Stimulated activated naive B cell treated with anti-CD40 and anti-IgM and Interleukin-4, amounts not matched to agents 10 μg/mL and 1 μg/mL and 100 μg/mL, for 72 hours (primary cell): ENCODE measurements around the gene DHX32.
"Not testable (repeated sequence)": the region's sequence is repeated elsewhere in the genome, so short reads cannot be mapped to it uniquely, and the experiment has no call there.

Experiments used
- ATAC-seq, 2 donors: fragments of 150-1000 bp; cut with Tn5 transposase; replicated peaks; 2 replicates each; pipeline ENCODE4 v1.10.0; 2021; ENCODE audit warnings: moderate library complexity in 1 of 2
- DNase-seq: peaks from one replicate; pipeline ENCODE4 v3.0.0; 2021
- H3K27ac Mint-ChIP-seq: one replicate; pipeline ENCODE4 v1.8.0; 2022; ENCODE audit warnings: mild to moderate bottlenecking, mixed read lengths
- H3K27me3 Mint-ChIP-seq, 2 donors: one replicate each; pipeline ENCODE4 v1.8.0; 2022; ENCODE audit warnings: mixed read lengths in 2 of 2
- H3K36me3 Mint-ChIP-seq, 2 donors: one replicate each; pipeline ENCODE4 v1.8.0; 2022; ENCODE audit warnings: mixed read lengths in 2 of 2, mild to moderate bottlenecking in 1 of 2
- H3K4me1 Mint-ChIP-seq, 2 donors: one replicate each; pipeline ENCODE4 v1.8.0; 2022; ENCODE audit warnings: mixed read lengths in 2 of 2, mild to moderate bottlenecking in 1 of 2
- H3K4me3 Mint-ChIP-seq, 2 donors: one replicate each; pipeline ENCODE4 v1.8.0; 2022; ENCODE audit warnings: mild to moderate bottlenecking in 2 of 2, mixed read lengths in 2 of 2, moderate library complexity in 1 of 2
- H3K9me3 Mint-ChIP-seq, 2 donors: one replicate each; pipeline ENCODE4 v1.8.0; 2022; ENCODE audit warnings: mixed read lengths in 2 of 2, mild to moderate bottlenecking in 1 of 2

The DHX32 gene

GRCh38 chr10:125907598-125907997, 26.5 kb upstream of the DHX32 start:
- H3K27ac Mint-ChIP-seq, H3K4me1 Mint-ChIP-seq, H3K9me3 Mint-ChIP-seq, H3K27me3 Mint-ChIP-seq, ATAC-seq, H3K36me3 Mint-ChIP-seq, H3K4me3 Mint-ChIP-seq, DNase-seq: not testable (repeated sequence)

GRCh38 chr10:125905069-125905994, 24.2 kb upstream of the DHX32 start:
- not testable (repeated sequence) for ATAC-seq, H3K9me3 Mint-ChIP-seq, H3K4me3 Mint-ChIP-seq, DNase-seq, H3K27ac Mint-ChIP-seq, H3K36me3 Mint-ChIP-seq, H3K4me1 Mint-ChIP-seq
- peaks cover 9 to 18% of the 10 kb centered on the region in 2 donors for H3K27me3 Mint-ChIP-seq

GRCh38 chr10:125903135-125903640, 22.1 kb upstream of the DHX32 start:
- H3K36me3 Mint-ChIP-seq, DNase-seq, ATAC-seq, H3K9me3 Mint-ChIP-seq, H3K4me3 Mint-ChIP-seq, H3K4me1 Mint-ChIP-seq, H3K27ac Mint-ChIP-seq: not testable (repeated sequence)
- peaks cover 12 to 22% of the 10 kb centered on the region in 2 donors for H3K27me3 Mint-ChIP-seq

- Mint-ChIP-seq H3K4me1 (peaks cover 2 to 12% of the 10 kb centered on the region in 2 donors), H3K27me3 (peaks cover 6 to 19% of the 10 kb centered on the region in 2 donors)
- not testable (repeated sequence) for H3K27ac Mint-ChIP-seq, DNase-seq, H3K36me3 Mint-ChIP-seq, ATAC-seq, H3K9me3 Mint-ChIP-seq, H3K4me3 Mint-ChIP-seq
Measured at GRCh38 chr10:125900963-125901362, 19.9 kb upstream of the DHX32 start.

- DNase-seq: not testable (repeated sequence)
Measured at GRCh38 chr10:125897317-125897716, 16.2 kb upstream of the DHX32 start.

GRCh38 chr10:125896088-125896934, 15.2 kb upstream of the DHX32 start, which contains the start of gene FANK1:
Gene FANK1, plus strand, starts transcription at chr10:125896564. Its CDS starts 79 bp downstream, at chr10:125896643.
- not testable (repeated sequence) for H3K9me3 Mint-ChIP-seq, H3K36me3 Mint-ChIP-seq
- DNase-seq (peak; percentile 83), ATAC-seq (peak; percentile 85 to 86)
- Mint-ChIP-seq H3K27ac (peak within 1 kb of the TSS; percentile 88), H3K4me1 (peaks cover 10 to 24% of the 10 kb centered on the region in 2 donors), H3K27me3 (peaks cover 9 to 16% of the 10 kb centered on the region in 2 donors), H3K4me3 (peak within 1 kb of the TSS; percentile 93 to 94)

More at GRCh38 chr10:125897317-125897716, 16.2 kb upstream of the DHX32 start:
- H3K27me3 Mint-ChIP-seq: peaks cover 9 to 19% of the 10 kb centered on the region in 2 donors
- H3K36me3 Mint-ChIP-seq, ATAC-seq, H3K9me3 Mint-ChIP-seq: not testable (repeated sequence)
- peaks cover 10 to 24% of the 10 kb centered on the region in 2 donors for H3K4me1 Mint-ChIP-seq
- H3K27ac Mint-ChIP-seq: peak overlapping the region; percentile 66
- peak overlapping the region; percentile 93 to 94 for H3K4me3 Mint-ChIP-seq

GRCh38 chr10:125895130-125896087, 14.3 kb upstream of the DHX32 start:
- DNase-seq: peak; percentile 46
- H3K4me3 Mint-ChIP-seq: peak overlapping the region; percentile 86 to 89
- ATAC-seq: peak; percentile 67 to 71
- peaks cover 10 to 24% of the 10 kb centered on the region in 2 donors for H3K4me1 Mint-ChIP-seq
- H3K27ac Mint-ChIP-seq: peak overlapping the region; percentile 88
- H3K9me3 Mint-ChIP-seq, H3K27me3 Mint-ChIP-seq, H3K36me3 Mint-ChIP-seq: not testable (repeated sequence)

- not testable (repeated sequence) for H3K4me3 Mint-ChIP-seq, DNase-seq, H3K27me3 Mint-ChIP-seq, H3K36me3 Mint-ChIP-seq, ATAC-seq, H3K9me3 Mint-ChIP-seq, H3K27ac Mint-ChIP-seq
- H3K4me1 Mint-ChIP-seq: peaks cover 10 to 24% of the 10 kb centered on the region in 2 donors
Measured at GRCh38 chr10:125894176-125894575, 13.1 kb upstream of the DHX32 start.

- peaks cover 10 to 18% of the 10 kb centered on the region in 2 donors for H3K4me1 Mint-ChIP-seq
- not testable (repeated sequence) for H3K27ac Mint-ChIP-seq, DNase-seq, ATAC-seq, H3K36me3 Mint-ChIP-seq, H3K4me3 Mint-ChIP-seq, H3K27me3 Mint-ChIP-seq, H3K9me3 Mint-ChIP-seq
Measured at GRCh38 chr10:125892402-125892801, 11.3 kb upstream of the DHX32 start.

GRCh38 chr10:125889441-125889840, 8.3 kb upstream of the DHX32 start:
- not testable (repeated sequence) for H3K4me3 Mint-ChIP-seq, H3K27ac Mint-ChIP-seq, H3K4me1 Mint-ChIP-seq, DNase-seq, ATAC-seq, H3K36me3 Mint-ChIP-seq, H3K9me3 Mint-ChIP-seq, H3K27me3 Mint-ChIP-seq

GRCh38 chr10:125886914-125887512, 5.9 kb upstream of the DHX32 start:
- H3K27me3 Mint-ChIP-seq: no peaks in the 10 kb centered on the region
- DNase-seq: no peak
- H3K4me1 Mint-ChIP-seq: no peaks in the 10 kb centered on the region
- H3K36me3 Mint-ChIP-seq: peaks cover 4 to 8% of the 10 kb centered on the region in 2 donors
- ATAC-seq: no peak
- no peak overlapping the region for H3K4me3 Mint-ChIP-seq
- H3K9me3 Mint-ChIP-seq: no peaks in the 10 kb centered on the region
- no peak overlapping the region for H3K27ac Mint-ChIP-seq

- no peaks in the 10 kb centered on the region for H3K4me1 Mint-ChIP-seq
- ATAC-seq (no peak), DNase-seq (no peak)
- H3K27ac Mint-ChIP-seq: no peak overlapping the region
- no peaks in the 10 kb centered on the region for H3K9me3 Mint-ChIP-seq
- H3K4me3 Mint-ChIP-seq: no peak overlapping the region
- no peaks in the 10 kb centered on the region for H3K27me3 Mint-ChIP-seq
- peaks cover 14 to 25% of the 10 kb centered on the region in 2 donors for H3K36me3 Mint-ChIP-seq
Measured at GRCh38 chr10:125883211-125883610, 2.1 kb upstream of the DHX32 start.

GRCh38 chr10:125882596-125882995, 1.5 kb upstream of the DHX32 start:
- H3K9me3 Mint-ChIP-seq: no peaks in the 10 kb centered on the region
- ATAC-seq: no peak
- no peak overlapping the region for H3K27ac Mint-ChIP-seq
- no peaks in the 10 kb centered on the region for H3K4me1 Mint-ChIP-seq
- H3K4me3 Mint-ChIP-seq: no peak overlapping the region
- peaks cover 14 to 27% of the 10 kb centered on the region in 2 donors for H3K36me3 Mint-ChIP-seq
- H3K27me3 Mint-ChIP-seq: no peaks in the 10 kb centered on the region
- DNase-seq: no peak
